Endometrium (tissue), 2 donors: Measurements from ENCODE around the gene TIPRL.
"Not testable (repeated sequence)": the region's sequence is repeated elsewhere in the genome, so short reads cannot be mapped to it uniquely, and the experiment has no call there.

Experiments
- FAIRE-seq: peaks from 2 replicates; lab custom pipeline; 2012; peaks lifted over from hg19 to GRCh38; lab: Jason Lieb, UNC
- donor health status: control.
- donor health status: control.

TIPRL gene

DNA sequence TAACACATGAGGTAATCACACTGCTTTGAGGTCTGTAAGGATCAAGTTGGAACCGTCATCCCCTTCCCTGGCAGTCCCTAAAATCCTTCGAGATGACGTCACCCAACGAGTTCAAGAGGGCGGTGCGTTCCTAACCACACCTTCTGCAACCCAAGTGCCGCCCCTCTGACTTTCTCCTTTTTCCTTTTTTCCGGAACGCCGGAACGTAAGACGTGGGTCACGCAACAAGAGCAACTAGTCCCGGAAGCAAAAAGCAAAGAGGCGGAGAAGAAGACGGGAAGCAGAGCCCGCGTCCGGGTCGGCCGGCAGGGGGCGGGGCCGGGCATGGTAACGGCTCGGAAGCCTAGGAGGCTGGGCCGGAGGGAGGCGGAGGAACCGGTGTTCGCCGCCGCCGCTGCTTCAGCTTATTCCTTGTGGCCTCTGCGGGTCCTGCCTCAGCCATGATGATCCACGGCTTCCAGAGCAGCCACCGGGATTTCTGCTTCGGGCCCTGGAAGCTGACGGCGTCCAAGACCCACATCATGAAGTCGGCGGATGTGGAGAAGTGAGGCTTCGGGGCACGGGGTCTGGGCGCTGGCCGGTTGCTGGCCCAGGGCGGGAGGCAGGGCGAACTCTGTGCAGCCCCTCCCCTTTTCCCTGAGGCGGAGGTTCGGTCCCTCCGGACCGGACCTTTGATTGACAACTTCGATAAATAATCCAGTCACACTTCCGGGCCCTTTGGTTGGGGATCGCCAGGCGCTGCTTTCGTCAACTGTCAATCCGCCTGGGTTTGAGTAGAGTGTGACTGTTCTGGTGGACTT lies at the start of gene TIPRL:
TIPRL (plus strand) TSS at position 325 of the 800 bp plus-strand sequence; CDS start at position 441, 116 bp downstream.
- peak; percentile 98 for FAIRE-seq

DNA sequence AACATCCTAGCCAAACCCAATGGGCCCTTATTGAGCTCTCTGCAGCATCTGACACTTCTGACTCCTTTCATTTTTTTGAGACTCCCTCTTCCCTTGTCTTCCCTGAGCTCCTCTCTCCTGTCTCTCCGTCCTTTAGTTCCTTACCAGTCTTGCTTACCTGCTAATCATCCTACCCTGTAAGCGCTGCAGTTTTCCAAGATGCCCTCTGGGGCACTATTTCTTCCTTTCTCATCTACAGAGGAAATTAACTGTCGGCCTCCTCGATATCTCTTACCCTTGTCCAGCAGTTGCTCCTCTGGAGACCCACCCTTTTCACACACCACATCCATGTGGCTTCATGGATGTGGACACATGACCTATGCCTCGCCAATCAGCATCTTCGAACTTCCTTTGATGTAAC lies 48.8 kb upstream of the TIPRL start:
- FAIRE-seq, result no peak

DNA sequence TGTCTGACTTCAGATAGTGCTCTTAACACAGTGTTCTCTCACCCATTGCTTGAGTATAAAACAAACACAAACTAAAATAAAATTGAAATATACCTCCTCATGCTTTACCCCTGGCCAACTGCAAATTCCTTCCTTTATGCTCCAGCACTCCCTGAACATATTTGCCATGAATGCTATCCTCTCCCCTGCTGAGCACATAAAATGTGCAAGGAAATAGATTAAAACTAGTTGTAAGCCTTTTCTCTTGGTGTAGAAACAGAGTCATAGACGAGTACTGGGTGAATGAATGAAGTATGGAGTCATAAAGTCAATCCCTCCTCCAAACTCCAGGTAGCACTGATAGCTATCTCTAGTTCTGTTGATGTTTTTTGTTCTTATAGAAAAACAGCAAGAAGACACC lies 44.6 kb upstream of the TIPRL start:
- no peak for FAIRE-seq

DNA sequence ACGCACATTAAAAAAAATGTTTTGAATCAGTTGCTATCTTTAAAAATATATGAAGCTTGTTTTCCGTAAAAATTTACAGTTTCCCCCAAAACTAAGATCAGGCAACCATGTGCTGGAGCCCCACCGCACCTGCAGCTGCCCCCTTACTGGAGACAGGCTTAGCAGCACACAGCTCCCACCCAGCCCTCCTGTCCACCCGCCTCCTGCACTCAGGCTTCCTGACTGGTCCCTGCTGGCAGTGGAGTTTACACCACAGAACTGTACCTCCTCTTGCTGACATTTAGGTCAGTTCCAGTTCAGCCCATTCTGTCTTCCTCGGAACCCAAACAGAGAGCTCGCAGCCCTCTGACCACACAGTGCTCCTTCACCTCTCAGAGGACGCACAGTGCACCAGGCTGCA lies 44.1 kb upstream of the TIPRL start:
- no peak for FAIRE-seq

DNA sequence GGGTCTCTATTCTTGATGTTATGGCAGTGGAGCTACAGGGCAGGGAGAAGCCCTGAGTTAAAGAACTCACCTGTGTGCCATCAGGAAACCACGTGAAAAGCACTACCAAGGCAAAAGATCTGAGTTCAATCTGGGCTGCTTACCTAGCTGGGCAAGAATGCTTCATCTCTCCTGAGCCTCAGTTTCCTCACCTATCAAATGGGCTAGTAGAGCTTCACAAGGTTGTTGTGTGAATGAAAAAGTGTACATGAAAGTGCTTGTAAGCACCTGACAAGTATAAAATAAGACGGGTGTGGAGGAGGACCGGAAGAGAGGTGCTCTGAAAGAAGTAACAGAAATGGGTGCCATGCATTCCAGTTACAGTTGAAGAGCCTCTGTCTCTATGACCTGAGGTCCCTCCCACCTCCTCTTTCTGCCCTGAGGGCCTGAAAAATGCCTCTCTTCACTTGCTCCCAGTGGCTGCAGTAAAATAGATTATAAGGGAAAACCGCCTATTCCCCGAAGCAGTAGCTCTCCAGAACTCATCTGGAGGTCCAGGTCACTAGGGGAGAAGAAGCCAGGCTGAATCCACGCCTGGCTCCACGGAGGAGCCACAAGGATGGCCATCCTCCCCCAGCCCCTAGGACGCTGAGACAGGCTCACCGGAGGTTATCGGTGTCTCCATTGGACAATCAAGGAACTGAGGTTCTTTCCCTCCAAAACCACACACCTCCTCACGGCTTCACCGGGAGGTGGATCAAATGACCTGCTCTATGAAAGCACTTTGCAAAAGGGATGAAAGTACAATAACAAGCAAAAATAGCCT lies 43.4 kb upstream of the TIPRL start:
- no peak for FAIRE-seq

DNA sequence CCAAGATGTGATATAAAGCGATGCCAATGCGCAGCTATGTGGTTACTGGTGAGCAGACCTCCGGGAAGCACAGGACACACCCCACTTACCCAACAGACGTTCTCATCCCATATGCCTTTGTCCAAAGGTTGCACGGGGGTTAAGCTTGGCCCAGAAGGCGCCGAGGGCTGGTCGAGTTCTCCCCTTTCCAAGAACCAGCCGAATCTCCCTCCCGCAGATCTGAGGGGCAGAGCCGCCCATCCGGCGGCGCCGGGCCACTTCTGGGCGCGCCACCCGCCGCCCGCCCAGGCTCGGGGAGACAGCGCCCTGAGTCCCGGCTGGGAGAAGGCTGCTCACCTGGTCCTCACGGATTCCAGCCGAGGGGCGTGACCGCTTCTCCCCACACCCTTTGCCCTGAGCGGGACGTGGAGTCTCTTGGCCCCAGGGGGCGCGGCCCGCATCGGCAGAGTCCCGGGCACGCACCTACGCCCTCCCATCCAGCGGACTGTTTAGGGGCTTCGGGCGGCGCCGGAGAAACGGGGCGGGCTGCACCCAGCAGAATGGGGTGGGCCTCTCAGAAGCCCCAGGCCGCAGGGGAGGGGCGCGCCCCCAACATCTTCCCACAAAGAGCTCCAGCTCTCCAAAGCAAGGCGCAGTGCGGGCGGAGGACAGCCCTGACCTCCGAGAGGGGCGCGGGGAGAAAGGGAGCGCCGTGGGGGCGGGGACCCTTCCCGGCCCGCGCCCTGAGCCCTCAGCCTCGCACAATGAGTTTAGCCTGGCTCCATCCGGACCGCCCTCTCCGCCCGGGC lies 42.6 kb upstream of the TIPRL start:
- no peak for FAIRE-seq

DNA sequence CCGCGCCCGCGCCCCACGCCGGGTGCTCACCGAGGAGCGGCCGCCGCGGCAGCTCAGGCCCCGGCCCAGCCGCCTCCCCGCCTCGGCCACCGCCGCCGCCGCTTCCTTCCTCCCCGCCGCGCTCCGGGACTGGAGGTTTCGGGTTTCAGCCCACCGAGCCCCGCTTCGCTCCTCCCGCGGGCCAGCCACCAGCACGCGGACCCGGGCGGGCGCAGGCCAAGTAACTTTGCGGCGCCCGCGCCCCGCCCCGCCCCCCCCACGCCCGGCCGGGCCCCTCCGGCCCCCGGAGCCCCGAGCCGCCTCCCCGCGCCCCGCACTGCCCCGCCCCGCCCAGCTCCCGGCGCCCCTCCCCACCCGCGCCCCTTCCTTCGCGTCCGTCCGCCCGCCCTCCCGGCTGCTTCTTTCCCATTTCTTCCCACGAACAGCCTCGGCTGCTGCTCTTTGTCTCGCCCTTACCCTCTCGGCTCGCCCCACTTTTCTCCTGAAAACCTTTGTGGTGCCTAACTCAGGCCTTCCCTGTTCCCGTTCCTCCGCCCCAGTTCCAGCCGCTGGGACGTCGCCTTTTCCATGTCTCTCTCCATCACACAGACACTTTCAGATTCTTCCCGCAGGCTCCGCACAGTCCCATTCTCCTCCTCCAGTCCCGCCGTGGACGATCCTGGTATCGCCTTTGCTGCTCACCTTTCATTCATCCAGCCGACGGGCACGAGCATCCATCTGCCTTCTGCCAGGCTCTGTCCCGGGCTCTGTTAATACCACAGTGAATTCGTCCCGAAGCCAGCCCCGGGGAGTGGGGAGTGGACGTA lies 41.9 kb upstream of the TIPRL start, which contains the start of gene GPR161:
GPR161 (minus strand) TSS at position 222 of the 806 bp plus-strand sequence. CDS start 32,080 bp downstream, outside the sequence.
- FAIRE-seq, result no peak

DNA sequence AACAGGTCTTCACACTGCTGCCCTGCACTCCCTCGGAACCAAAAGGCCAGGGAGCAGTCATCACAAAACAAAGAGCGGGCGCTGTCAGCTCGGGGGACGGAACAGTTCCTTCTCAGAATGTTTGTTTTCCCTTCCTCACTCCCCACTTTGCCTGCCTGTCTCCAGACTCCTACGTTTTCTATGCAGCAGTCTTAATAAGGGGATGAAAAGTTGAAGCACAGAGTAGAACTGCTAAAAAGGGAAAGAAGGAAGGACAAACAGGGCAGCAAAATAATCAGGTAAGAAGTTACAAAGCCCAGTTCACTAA lies 41.3 kb upstream of the TIPRL start:
- no peak for FAIRE-seq

DNA sequence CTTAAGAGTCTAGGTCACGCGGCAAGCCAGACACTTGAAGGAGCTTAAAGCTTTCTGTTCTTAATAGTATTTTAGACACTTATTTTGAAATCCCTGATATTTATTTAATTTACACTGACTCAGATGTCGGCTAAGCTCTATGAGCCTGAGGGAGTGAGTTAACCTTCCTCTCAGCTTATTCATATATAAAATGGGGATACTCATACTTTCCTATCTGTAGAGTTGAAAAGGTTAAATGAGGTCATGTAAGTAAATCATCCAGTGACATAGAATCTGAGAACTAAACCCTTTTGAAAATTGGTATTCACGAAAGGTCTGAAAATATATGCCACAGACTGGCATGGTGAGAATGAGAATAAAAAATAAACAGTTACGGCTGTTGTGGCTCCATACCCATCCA lies 40.6 kb upstream of the TIPRL start:
- no peak for FAIRE-seq

DNA sequence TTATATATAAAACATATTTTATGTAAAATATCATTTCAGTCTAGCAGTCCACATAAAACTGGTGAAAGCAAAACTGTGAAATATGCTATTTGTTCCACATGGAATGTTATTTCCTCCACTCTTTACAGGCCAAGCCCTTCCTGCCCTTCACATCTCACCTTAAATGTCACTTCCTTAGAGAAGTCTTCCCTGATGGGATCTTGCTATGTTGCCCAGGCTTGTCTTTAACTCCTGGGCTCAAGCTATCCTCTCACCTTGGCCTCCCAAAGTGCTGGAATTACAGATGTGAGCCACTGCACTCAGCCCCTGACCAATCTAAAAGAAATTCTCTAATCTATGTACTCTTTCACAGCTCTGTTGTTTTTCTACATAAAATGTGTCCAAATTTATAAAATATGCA lies 39.7 kb upstream of the TIPRL start:
- no peak for FAIRE-seq

DNA sequence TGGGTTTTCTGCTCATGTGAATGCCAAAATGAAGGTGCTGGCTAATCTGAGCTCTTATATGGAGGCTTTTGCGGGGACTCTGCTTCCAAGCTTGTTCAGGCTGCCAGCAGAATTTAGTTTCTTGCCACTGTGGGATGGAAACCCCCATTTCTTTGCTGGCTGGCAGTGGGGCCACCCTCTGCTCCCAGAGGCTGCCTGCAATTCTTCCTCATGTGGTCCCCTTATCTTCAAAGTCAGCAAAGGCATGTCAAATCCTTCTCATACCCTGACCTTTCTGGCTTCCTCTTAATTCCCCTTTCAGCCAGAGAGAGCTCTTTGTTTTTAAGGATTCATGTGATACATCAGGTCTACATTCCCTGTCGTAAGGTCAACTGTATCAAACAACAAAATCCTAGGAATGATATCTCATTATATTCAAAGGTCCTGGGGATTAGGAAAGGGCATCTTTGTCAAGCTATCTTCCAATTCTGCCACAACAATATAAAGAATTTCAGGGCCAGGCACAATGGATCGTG lies 36.8 kb upstream of the TIPRL start:
- FAIRE-seq, result no peak

DNA sequence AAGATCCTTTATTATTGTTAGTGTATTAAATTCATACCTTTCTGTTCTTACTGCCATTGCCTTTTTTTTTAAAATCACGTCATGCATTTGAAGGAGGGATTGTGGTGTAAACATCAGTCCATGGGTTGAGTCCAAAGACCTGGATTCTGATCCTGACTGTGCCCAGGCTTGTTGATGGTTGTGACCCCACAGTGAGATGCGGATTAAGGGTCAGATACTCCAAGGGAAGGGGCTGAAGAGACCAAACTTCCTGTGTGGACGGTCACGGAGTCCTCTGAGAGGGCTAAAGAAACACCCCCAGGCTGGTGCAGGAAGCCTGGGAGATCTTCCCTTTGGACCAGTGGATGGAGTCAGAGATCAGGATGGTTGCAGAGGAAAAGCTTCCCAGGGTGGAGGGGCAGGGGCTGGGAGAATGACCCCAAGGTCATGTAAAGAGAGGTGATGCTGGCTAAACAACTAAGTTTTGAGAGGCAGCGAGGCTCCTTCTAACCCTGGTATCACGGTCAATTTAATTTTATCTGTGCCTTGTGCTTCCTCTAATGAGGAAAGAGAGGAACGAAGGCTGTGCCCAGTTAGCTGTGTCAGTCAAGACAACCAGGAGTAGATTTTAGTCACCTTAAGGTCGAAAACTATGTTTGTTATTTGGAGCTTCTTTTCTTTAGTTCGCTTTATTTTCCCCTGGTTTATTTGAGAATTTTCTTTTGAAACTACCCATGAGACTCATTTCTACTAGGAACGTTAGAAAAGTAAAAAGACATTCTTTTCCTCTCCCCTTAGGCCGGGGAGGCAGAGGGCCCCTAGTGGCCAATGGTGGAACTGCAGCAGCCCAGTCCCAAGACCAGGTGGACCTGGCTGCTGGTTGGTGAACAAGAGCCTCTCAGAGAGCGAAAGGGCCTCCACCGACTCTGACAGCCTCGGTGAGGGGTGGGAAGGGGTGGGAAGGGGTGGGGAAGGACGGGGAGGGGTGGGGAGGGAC lies 33.3 kb upstream of the TIPRL start:
- FAIRE-seq, result no peak

DNA sequence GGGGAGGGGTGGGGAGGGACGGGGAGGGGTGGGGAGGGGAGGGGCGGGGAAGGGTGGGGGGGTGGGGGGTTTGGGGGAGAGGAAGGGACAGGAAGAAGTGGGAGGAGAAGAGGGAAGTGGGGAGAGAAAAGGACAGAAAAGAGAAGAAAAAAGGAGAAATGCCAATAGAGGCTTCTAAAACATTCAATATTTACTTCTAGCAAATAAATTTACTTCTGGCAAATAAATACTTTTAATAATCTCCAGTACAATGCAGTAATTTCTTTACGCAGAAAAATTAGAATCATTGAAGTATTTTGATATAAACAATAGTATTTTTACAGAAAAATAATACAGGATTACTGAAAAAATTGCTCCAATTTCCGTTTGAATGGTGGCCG lies 32.6 kb upstream of the TIPRL start:
- no peak for FAIRE-seq

DNA sequence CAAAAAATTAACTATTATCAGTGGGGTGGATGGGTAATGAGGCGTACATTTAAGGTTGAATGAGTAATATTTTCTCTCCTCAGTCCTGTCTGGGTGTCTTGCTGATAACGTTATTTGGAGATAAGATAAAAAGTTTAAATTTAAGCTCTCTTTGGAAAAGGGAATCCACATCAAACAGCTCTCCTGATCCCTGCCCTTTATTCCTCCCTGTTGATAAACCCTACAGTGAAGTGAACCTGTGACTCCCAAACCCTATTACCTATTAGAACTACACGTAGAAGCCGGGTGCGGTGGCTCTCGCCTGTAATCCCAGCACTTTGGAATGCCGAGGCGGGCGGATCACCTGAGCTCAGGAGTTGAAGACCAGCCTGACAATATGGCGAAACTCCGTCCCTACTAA lies 32.1 kb upstream of the TIPRL start:
- FAIRE-seq, result no peak

DNA sequence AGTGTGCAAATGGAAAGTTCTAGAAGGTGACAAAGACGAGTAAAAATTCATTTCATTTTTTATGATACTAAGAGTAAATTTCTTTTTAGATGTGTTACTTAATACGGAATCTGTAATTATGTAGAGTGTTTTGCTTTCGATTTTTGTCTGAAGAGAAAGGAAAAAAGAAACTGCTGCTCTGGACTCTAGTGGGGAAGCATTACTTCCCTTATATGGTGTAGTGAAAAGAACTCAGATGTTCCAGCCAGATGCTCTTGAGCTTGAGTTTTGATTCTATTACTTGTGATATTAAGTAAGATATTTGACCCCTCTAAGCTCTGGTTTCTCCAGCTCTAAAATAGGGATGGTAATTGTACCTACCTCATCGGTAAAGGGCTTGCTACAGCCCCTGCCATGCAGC lies 29.8 kb upstream of the TIPRL start:
- FAIRE-seq, result no peak

DNA sequence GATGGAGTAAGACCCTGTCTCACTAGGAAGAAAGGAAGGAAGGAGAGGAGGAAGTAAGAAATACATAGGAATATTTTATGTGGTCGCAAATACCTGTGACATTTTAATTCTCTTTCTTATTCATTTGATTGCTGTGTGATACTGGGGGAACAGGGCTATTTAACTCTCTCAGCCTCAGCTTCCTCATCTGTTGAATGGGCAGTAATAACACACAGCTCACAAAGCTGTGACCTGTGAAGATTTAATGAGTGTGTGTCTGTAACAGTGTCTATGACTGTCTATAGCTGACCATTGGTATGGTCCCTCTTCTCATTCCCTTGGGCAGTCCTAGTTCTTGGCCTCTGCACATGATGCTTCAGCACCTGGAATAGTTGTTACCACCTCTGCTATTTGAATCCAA lies 28.5 kb upstream of the TIPRL start:
- FAIRE-seq, result no peak

DNA sequence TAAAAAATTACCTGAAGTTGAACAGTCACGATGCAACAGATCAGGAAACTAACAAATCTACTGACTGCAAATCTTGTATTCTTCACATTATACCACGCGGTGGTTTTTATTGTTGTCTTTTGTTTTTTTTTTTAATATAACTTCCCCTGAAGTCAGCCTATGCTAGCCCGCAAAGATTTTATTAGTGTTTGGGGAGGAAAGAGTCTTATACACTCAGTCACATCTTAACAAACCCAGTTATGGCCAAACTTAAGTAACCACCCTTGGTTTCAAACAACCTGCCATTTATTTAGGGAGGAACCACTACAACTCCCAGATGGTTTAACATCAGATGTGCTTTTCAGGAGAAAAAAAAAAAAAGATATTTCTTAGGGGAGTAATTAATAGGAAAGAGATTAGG lies 26.8 kb upstream of the TIPRL start:
- no peak for FAIRE-seq

DNA sequence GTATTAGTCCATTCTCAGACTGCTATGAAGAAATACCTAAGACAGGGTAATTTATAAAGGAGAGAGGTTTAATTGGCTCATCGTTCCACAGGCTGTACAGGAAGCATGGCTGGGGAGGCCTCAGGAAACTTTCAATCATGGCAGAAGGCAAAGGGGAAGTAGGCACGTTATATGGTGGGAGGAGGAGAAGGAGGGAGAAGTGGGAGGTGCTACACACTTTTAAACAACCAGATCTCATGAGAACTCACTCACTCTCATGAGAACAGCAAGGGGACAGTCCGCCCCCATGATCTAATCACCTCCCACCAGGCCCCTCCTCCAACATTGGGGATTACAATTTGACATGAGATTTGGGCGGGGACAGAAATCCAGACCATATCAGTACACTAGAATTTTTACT lies 24.1 kb upstream of the TIPRL start:
- FAIRE-seq, result not testable (repeated sequence)

DNA sequence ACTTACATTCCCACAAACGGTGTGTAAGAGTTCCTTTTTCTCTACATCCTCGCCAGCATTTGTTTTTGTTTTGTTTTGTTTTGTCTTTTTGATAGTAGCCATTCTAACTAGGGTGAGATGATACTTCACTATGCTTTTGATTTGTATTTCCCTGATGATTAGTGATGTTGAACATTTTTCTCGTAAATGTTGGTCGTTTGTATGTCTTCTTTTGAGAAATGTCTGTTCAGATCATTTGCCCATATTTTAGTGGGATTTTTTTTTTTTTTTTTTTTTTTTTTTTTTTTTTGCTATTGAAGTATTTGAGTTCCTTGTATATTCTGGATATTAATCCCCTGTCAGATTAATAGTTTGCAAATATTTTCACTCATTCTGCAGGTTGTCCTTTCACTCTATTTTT lies 22.9 kb upstream of the TIPRL start:
- no peak for FAIRE-seq

DNA sequence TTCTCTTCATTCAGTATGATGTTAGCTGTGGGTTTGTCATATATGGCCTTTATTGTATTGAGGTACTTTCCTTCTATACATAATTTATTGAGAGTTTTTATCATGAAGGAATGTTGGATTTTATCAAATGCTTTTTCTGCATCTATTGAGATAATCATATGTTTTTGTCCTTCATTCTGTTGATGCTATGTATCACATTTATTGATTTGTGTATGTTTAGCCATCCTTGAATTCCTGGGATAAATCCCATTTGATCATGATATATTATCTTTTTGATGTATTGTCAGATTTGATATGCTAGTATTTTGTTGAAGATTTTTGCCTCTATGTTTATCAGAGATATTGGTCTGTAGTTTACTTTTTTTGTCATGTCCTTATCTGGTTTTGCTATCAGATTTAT lies 21.1 kb upstream of the TIPRL start:
- no peak for FAIRE-seq

DNA sequence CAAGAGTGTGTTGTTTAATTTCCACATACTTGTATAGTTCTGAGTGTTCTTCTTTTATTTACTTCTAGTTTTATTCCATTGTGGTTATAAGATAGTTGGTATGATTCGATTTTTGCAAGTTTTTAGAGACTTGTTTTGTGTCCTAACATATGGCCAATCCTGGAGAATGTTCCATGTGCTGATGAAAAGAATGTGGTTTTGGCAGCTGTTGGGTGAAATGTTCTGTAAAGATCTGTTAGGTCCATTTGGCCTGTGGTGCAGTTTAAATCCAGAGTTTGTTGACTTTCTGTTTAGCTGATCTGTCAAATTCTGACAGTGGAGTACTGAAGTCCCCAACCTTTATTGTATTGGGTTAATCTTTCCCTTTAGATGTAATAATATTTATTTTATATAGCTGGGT lies 19.5 kb upstream of the TIPRL start:
- FAIRE-seq, result no peak
